ENCODE measurements around the gene FBXL20.

DNA sequence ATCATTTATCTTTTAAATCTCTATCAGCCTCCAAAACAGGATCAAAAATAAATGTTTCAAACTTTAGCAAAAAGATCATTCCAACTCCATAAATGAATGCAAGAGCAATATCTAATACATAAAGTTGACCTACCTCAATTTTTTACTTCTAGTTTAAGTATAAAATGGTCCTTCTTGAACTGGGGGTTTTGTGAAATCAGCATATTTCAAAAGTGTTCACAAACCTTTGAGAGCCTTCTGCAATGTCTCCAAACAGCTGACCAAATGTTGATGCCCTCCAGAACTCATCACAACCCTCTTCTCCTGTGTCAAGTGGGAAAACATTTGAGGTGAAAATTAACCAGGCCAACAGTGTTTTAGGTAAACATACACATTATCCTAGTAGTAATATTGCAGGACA lies 41.9 kb upstream of the FBXL20 start:
- no peak for TF ChIP-seq CTCF (conservative IDR thresholded peaks at IDR 0.05)
- TF ChIP-seq EZH2 (IDR thresholded peaks at IDR 0.05; ENCODE audit: low read depth) = no peak
